Activated CD4-positive, CD25-positive, alpha-beta regulatory T cell (primary cell): ENCODE results near the gene GAST.

ENCODE experiments used
- DNase-seq, 4 experiments: peaks; one replicate each; lab custom pipeline; 2025; lab: John Stamatoyannopoulos, UW

The GAST gene

DNA sequence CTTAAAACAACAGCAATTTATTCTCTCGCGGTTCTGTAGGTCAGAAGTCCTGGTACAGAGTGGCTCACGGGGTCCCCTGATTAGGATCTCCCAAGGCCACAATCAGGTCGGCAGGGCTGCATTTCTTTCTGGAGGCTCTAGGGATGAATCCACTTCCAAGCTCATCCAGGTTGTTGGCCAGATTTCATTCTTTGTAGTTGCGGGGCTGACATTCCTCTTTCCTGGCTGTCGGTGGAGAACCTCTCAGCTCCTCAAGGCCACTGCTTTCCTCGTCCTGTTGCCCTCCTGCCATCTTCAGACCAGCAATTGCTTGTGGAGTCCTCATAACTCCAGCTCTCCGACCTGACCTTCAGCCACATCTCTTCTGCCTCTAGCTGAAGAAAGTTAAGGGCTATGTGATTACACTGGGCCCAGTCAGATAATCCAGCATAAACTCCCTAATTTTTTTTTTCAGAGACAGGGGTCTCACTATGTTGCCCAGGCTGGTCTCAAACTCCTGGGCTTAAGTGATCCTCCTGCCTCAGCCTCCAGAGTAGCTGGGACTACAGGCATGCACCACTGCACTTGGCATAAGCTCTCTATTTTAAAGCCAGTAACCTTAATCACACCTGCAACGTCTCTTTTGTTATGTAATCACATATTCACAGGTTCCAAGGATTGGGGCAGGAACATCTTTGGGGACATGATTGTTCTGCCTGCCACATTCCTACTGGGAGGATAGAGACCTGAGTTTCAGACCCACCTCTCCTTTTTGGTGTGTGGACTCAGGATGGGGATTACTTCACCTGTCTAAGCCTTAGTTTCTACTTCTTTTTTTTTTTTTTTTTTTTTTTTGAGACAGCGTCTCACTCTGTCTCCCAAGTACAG lies 4.1 kb upstream of the GAST start:
- DNase-seq: no peak

DNA sequence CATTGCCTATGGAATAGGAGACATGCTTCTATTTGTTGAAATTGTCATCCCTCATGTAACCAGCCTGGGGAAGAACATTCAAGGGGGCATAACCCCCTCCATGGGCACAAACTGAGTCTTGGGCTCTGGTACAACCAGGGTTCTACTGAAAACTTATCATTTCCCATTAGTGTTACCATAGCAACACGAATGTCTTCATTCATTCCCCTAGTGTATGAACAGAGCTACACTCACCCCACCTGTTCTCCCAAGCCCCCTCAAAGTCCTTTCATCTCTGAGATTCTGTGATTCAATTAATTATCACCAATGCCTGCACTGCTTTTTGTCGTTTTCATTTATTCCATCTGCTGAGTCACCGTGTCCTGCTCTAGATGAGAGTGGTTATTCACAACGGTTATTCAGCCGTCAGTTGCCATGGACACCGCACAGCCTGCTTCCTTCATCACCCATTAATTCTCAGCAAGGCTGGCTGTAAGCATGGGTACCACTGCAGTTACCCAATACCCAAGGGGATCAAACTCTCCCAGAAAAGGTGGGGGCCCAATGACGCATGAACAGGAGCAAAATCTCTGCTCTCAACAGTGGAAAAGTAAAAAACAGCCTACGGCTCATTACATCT lies 1.6 kb upstream of the GAST start:
- DNase-seq: no peak

DNA sequence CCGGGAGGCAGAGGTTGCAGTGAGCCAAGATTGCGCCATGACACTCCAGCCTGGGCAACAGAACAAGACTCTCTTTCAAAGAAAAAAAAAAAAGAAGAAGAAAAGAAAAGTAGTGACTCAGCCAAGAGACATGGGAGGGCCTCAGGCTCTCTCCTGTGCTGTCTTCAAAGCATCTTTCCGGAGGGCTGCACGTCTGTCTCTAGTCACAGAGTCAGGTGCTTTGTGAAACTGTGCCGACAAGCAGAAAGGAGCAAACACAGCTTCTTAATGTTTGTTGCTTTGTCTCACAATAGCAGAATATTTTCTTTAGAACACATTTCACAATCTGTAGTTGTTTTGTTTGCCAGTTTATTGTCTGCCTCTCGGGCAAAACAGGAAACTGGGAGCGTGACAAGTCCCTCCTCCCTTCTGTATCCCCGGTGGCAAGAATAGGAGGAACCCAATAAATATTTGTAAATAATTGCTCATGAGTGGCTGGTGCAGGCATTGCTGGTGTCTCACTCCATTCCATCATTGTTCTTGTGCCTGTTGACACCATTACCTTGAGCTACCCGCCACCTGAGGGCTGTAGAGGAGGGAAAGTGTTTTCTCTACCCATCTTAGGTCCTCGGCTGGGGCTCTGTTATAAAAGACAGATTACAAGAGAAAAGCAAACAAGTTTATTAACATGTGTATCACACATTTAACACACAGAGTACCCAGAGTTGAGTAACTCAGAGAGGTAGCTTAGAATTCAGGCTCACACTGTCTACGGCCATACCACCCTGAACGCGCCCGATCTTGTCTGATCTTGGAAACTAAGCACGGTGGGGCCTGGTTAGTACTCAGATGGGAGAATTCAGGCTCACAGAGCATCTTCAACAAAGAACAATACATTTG lies 5.5 kb downstream of the GAST start:
- peak in 1 of 4 experiments; percentile 13 for DNase-seq

DNA sequence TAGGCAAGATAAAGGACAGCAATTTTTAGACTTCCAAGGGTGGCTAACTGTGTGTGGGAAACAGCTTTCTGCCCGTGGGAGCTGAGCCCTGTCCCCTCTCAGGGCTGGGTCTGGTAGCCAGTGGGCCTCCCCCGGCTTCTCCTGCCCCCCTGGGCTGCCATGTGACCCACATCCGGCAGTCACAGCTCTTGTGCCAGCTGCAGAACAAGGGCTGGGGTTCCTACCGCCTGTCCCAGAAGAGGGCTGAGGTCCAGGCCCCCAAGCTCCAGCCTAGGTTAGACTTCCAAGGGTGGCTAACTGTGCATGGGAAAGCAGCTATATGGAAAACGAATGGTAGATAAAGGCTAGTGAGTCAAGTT lies 6.1 kb downstream of the GAST start:
- no peak for DNase-seq

DNA sequence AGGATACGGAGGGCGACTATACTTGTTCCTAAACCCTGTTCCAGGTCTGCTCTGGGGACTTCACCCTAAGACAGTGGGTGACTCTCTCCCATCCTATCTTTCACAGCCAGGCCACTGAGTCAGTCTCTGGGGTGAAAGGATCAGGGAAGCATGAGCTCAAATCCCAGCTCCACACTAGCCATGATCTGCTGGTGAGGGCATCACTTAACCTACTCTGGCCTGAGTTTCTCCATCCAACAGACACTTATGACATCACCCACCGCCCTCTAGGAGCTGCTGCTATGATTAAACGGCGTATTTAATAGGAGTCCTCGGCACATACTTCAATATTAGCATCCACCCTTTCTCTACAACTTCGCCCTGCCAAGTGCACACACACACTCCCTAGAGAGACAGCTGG lies 10.1 kb downstream of the GAST start:
- DNase-seq: no peak

DNA sequence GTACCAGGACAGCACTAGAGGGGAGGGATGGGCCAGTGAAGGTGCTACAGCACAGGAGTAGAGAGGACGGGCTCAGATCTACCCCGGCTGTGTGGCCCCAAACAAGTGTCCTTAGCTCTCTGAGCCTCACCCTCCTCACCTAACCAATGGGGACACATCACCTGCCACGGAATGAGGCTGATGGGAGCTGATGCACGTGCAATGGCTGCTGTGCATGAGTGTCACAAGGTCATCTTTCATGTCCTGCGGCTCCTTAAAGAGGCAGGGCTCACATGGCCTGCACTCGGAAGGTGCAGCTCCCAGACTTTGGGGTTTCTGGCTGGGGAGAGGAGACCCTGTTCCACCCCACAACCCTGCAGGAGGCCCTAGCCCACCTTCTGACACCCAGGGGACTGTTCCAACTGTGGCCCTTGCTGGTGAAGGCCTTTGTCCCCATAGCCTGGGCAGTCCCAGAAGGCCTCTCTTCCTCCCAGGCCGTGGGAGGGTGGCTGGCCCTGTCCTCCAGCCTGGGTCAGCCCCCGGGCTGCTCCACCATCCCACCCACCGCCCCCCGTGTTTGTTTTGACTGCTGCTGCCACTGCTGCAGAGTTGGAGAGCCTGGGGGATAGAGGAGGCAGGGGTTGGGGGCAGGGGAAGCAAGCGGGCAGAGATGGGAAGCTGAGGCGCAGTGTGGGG lies 11.8 kb downstream of the GAST start:
- DNase-seq: no peak

DNA sequence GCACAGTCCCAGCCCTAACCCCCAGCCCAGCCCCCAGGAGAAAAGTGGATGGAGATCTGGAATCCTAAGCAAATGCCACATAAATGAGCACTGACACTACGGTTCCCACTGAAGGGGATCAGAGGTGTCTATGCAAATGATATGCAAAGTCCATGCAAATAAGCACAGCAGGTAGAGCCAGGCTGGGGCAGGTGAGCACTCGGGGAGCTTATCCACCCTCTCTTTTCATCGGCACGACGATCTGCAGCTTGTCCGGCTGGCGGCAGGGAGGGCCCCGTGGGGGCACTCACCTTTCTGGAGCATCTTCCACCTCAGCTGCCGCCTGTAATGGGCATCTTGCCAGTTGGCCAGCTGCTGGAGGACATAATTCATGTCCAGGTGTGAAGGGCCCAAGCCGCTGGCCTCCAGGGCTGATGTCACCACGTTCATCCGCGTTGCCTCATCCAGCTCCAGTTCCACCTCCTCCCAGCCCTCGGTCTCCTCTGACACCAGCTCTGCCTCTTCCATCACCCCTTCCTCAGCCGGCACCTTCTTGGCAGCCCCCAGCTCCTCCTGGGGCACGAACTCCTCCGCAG lies 12.4 kb downstream of the GAST start:
- DNase-seq: no peak

DNA sequence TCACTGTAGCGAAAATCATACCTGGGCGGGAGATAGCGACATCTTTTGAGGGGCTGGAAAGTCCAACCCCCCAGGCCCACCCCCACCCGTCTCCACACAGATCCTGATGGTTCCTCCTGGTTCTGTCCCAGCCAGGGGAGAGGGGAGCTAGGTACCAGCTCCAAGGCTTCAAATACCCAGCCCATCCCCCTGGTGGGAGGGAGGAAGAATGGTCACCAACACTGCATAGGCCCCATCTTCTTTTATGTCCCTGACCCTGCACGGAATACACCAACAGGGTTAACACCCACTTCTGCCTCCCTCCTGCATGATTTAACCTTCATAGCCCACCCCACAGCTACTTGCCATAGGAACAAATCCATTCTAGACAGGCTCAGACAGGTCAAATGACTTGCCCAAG lies 13.0 kb downstream of the GAST start:
- no peak for DNase-seq

DNA sequence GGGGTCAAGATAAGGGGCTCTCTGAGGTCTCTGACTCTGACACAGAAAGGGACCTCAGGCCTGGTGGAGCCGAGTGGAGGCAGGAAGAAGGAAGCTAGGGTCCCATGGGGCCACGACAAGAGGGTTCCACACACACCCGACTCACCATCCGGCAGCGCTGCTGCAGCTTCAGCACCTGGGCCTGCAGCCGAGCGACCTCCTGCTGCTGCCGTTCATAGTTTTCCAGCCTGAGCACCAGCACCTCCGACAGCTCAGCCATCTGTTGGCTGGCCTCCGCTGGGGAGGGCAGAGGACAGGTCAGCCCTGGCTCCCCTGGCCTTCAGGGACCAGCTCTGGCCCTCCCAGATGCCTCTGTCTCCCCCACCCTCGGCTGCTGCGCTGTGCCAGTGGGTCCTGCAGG lies 15.9 kb downstream of the GAST start:
- DNase-seq: no peak

DNA sequence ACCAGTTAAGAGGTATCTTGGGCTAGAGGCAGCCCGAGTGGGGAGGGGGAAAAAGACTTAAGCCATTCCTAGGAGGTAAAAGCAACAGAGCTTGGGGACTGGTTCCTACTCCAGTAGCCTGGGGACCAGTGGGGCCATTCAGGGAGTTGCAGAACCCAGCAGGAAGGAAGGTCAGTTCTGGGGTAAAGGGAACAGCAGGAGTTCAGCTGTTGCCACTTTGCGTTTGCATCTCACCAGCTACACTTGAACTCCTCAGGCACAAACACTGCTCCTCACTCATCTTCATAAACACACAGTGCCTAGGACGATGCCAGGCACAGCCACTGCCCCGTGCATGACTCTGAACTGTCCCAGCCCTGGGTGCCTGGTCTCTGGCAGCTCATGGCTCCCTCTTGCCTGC lies 18.3 kb downstream of the GAST start:
- no peak for DNase-seq

DNA sequence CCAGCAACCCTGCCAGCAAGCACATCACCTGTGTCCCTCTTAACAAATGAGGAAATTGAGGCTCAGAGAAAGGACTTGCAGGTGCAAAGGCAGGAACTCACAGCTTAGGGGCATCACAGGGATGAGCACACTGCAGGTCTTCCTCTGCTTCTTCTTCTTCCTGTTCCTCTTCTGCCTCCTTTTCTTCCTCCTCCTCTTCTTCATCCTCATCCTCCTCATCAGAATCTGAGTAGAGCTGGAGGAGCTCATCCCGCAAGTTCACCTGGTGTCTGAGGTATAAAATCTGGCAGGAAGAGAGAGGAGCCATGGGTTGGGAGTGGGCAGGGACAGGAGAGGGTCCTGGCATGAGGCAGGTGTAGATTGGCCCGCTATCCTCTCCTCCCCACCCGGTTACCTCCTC lies 19.7 kb downstream of the GAST start:
- DNase-seq: no peak

DNA sequence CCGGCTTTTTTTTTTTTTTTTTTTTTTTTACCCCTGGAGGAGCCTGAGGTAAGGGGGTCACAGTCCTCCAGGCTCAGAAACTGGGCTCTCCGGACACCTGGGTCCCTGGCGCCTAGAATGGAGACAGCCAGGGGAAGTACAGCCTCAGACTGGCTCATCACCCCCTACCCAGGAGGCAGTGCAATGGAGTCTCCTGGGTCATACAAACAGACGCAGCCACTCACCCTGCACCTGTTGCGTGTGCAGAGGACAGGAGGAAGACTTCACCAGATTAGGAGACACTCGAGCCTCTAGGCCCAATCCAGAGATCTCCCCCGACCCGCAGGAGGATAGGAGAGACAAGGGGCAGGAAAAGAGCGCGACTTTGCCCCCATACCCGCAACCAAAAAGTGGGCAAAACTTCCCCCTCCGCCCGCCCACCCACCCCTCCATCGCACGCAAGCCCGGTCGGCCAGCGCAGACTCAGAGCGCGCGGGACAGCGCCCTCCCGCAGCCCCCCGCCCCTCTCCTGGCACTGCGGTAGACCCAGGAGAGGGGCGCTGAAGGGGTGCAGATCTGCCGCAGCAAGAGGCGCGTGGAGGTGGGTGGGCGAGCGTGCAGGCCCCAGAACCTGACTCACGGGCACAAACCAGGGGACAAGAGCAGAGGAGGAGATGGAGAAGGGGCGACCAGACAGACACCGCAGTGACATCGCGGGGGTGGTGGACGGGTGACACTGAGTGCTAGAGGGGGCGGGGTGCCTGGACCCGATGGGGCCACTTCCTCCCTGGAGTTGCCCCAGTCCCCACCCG lies 21.4 kb downstream of the GAST start:
- no peak for DNase-seq

DNA sequence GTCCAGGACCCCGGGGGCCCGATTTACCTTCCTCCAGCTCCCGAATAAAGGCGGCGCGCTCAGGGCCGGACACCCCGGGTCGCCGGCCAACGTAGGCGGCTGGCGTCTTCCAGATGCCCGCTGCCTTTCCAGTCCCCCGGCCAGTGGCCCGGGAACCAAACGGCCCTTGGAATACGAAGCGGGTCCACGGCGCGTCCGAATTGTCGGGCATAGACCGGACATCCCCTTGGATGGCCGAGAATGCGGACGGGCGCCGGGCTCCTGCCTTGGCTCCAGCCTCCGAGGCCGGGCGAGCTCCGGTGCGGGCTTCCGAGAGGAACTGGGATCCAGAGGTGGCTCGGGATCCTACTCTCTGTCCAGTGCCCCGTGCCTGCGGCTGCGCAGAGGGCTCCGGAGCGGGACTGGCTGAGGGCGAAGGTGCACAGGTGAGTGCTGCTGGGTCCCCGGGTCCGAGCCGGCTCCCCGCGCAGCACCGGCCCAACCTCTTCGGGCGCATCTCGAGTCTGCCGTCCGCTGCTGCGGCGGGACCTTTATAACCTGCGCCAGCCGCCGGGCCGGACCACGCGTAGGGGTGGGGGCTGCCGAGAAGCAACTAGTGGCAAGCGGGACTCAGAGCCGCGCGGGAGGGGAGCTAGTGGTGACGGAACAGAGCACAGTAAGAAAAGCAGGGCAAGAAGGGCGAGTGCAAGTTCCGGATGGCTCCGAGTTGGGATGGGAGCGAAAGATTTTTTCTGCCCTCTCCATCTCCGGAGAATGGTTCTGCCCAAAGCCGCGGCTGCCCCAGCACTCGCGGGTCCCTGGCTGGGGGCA lies 22.2 kb downstream of the GAST start, which contains the start of gene HAP1:
HAP1 (minus strand) TSS at position 505 of the 810 bp plus-strand sequence; CDS start at position 496, 9 bp downstream.
- DNase-seq: no peak

DNA sequence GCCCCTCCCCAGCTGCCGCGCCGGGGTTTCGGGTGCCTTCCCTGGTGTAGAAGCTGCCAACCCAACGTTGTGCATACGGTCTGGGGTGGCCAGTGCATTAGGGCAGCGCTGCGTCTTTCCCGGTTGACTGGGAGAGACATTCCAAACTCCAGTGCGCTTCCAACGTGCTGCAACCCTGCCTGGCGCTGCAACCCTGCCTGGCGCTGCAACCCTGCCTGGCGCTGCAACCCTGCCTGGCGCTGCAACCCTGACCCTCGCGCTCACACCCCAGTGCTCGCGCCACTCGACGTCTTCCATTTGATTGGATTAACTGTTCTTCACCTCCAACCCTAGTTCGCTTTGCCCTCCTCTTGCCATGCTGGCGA lies 22.8 kb downstream of the GAST start:
- DNase-seq: no peak

DNA sequence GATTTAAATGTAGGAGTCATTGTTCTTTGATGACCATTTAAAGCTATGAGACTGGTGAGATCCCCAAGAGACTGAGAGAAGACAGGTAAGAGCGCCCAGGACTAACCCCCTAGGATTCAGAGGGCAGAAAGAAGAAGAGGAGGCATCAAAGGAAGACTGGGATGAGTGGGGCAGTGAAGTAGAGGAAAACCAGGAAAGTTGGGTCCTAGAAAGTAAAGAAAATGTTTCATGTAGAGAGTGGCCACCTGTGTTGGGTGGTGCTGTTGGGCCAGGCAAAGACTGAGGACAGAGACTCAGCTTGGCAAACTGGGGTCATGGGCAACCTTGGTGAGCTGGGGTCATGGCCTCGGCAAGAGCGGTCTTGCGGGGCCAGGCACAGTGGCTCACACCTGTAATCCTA lies 23.6 kb downstream of the GAST start:
- DNase-seq: no peak

DNA sequence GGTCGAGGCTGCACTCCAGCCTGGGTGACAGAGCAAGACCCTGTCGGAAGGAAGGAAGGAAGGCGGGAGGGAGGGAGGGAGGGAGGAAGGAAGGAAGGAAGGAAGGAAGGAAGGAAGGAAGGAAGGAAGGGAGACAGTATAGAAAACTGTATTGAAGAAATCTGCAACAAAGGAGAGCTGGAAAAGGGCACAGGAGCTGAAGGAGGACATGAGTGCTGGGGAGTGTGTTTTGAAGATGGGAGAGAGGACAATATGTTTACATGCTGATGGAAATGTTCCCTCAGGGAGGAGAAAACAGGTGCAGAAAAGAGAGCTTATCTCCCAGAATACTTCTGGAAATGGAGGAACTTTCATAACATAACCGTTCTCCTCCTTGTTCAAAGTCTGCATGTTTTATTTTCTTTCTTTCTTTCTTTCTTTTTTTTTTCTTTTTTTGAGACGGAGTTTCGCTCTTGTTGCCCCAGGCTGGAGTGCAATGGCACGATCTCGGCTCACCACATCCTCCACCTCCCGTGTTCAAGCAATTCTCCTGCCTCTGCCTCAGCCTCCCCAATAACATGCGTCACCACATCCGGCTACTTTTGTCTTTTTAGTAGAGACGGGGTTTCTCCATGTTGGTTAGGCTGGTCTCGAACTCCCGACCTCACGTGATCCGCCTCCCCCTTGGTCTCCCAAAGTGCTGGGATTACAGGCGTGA lies 25.0 kb downstream of the GAST start:
- no peak for DNase-seq

DNA sequence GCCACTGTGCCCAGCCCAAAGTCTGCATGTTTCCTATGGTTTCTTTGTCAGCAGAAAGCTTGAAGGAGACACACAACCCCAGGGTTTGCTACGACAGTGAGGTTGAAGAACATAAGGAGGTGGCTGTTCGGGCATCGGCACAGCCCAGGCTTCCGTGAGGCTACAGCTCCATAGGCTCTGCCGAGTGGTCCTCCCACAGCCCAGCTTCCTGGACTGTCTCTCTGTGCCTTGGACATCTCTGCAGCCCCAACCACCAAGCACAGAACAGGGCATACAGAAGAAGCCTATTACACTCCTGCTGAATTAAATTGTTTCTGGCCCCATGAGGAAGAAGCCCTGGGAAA lies 25.5 kb downstream of the GAST start:
- no peak for DNase-seq

DNA sequence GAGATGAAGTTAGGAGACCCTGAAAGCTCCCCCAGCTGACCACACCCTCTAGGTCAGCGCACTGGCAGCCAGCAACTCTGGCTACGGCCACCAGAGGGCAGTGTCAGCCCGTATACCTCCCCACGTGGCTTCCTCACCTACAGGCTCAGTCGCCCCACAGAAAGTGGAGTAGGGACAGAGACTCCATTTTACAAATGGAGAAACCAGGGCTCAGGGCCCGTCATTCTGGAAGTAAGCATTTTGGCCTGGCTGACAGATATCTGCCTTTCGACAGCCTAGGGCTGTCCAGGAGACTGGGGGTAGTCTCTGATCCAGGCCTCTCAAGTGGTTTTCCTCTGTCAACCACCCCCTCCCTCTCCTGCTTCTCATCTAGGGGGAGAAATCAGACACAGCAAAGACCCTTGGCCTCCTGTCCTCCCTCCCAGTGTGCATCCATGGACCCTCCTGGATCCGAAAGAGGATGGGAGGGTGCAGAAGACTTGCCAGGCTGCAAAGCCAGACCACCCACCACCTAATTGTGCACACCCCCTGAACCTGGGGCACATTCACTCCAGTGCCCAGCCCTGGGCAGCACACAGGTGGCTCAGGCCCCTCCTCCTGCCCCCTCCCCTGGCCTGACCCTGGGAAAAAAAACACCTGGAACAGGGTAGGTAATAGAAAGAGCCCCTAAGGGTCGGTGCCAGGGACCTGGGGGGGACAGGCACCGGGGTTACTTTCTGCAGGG lies 26.1 kb downstream of the GAST start:
- peak; percentile 43 to 73 (median 51) for DNase-seq

DNA sequence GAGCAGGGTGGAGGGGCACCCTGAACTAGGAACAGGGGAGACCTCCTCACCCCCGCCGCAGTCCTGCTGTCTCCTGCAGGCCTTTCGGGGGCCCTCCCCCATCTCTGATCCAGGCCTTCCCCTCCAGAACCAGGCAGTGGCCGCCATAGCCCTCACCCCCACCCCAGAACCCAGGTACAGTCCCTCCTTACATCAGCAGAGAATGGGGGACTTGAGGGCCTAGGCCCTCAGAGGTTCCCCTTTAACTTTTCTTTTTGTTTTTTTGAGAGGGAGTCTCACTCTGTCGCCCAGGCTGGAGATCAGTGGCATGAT lies 26.6 kb downstream of the GAST start:
- DNase-seq: no peak
